ENCODE results near the gene PFDN2.

The PFDN2 gene

GRCh38 chr1:161100556-161100955 lies 17.3 kb downstream of the PFDN2 start:
- Histone ChIP-seq H3K4me1 (ENCODE audit: low read length) (peaks cover 14% of the 10 kb centered on the region), H3F3A (ENCODE audit: insufficient read depth, low read length) (peaks cover 26% of the 10 kb centered on the region), H3K9me2 (replicated peaks; ENCODE audit: insufficient read depth, low read length) (no peaks in the 10 kb centered on the region), H3K79me2 (ENCODE audit: low read length) (peaks cover 30% of the 10 kb centered on the region), H3K27ac (ENCODE audit: low read length) (no peak overlapping the region), H3K9me3 (replicated peaks; ENCODE audit: insufficient read depth, low read length) (no peaks in the 10 kb centered on the region), H4K20me1 (ENCODE audit: insufficient read depth, low read length) (0 out of 2 replicates have a peak, but pooled peaks cover 2% of the 10 kb centered on the region), H3K36me3 (replicated peaks; ENCODE audit: insufficient read depth, low read length) (peaks cover 4% of the 10 kb centered on the region; the same call in 1 of the 2 replicates), H3K27me3 (replicated peaks; ENCODE audit: insufficient read depth, low read length) (no peaks in the 10 kb centered on the region), H3K4me3 (ENCODE audit: low read length) (no peak overlapping the region), H2AFZ (ENCODE audit: low read length) (no peak overlapping the region), H3K9ac (ENCODE audit: low read length) (no peak overlapping the region), H3K4me2 (ENCODE audit: low read depth, low read length) (no peak overlapping the region)
- DNase-seq = no peak
- TF ChIP-seq EZH2 (optimal IDR thresholded peaks at IDR 0.05; ENCODE audit: low read depth, low read length) = no peak
- TF ChIP-seq CTCF (IDR thresholded peaks at IDR 0.05; ENCODE audit: low read length) = no peak
- no peak for TF ChIP-seq EZH2phosphoT487 (IDR thresholded peaks at IDR 0.05; ENCODE audit: low read length)

GRCh38 chr1:161099090-161099802 lies 18.6 kb downstream of the PFDN2 start:
- Histone ChIP-seq H3K4me1 (ENCODE audit: low read length) (peaks cover 14% of the 10 kb centered on the region), H3K27me3 (replicated peaks; ENCODE audit: insufficient read depth, low read length) (no peaks in the 10 kb centered on the region), H3K27ac (ENCODE audit: low read length) (peak overlapping the region; percentile 67; the same call in 1 of the 2 replicates), H3K9me3 (replicated peaks; ENCODE audit: insufficient read depth, low read length) (no peaks in the 10 kb centered on the region), H3K9me2 (replicated peaks; ENCODE audit: insufficient read depth, low read length) (no peaks in the 10 kb centered on the region), H3K4me2 (ENCODE audit: low read depth, low read length) (peak overlapping the region; percentile 91), H3F3A (ENCODE audit: insufficient read depth, low read length) (peaks cover 26% of the 10 kb centered on the region), H4K20me1 (ENCODE audit: insufficient read depth, low read length) (no peaks in the 10 kb centered on the region), H3K36me3 (replicated peaks; ENCODE audit: insufficient read depth, low read length) (peaks cover 4% of the 10 kb centered on the region; the same call in 1 of the 2 replicates), H2AFZ (ENCODE audit: low read length) (peak overlapping the region; percentile 82; the same call in 1 of the 2 replicates), H3K9ac (ENCODE audit: low read length) (no peak overlapping the region; the same call in 1 of the 2 replicates), H3K79me2 (ENCODE audit: low read length) (peaks cover 16% of the 10 kb centered on the region), H3K4me3 (ENCODE audit: low read length) (peak overlapping the region; percentile 77)
- DNase-seq = no peak
- TF ChIP-seq EZH2phosphoT487 (IDR thresholded peaks at IDR 0.05; ENCODE audit: low read length) = no peak
- TF ChIP-seq EZH2 (optimal IDR thresholded peaks at IDR 0.05; ENCODE audit: low read depth, low read length) = no peak
- TF ChIP-seq CTCF (IDR thresholded peaks at IDR 0.05; ENCODE audit: low read length) = no peak

- H3K4me3 ChIP-seq (ENCODE audit: low read length) = peak within 1 kb of the TSS; percentile 77
- TF ChIP-seq EZH2 (optimal IDR thresholded peaks at IDR 0.05; ENCODE audit: low read depth, low read length) (no peak), EZH2phosphoT487 (IDR thresholded peaks at IDR 0.05; ENCODE audit: low read length) (no peak), CTCF (IDR thresholded peaks at IDR 0.05; ENCODE audit: low read length) (peak; percentile 7; the same call in 1 of the 2 replicates)
- H3K79me2 ChIP-seq (ENCODE audit: low read length) = peaks cover 9% of the 10 kb centered on the region
- peak within 1 kb of the TSS; percentile 55 for H3K9ac ChIP-seq (ENCODE audit: low read length)
- H3K4me2 ChIP-seq (ENCODE audit: low read depth, low read length) = peak within 1 kb of the TSS; percentile 91
- H3K9me3 ChIP-seq (replicated peaks; ENCODE audit: insufficient read depth, low read length) = no peaks in the 10 kb centered on the region
- H3K27me3 ChIP-seq (replicated peaks; ENCODE audit: insufficient read depth, low read length) = no peaks in the 10 kb centered on the region
- no peaks in the 10 kb centered on the region for H4K20me1 ChIP-seq (ENCODE audit: insufficient read depth, low read length)
- H3K27ac ChIP-seq (ENCODE audit: low read length) = peak within 1 kb of the TSS; percentile 67; the same call in 1 of the 2 replicates
- DNase-seq = peak; percentile 98
- peak within 1 kb of the TSS; percentile 82 for H2AFZ ChIP-seq (ENCODE audit: low read length)
- peaks cover 26% of the 10 kb centered on the region for H3F3A ChIP-seq (ENCODE audit: insufficient read depth, low read length)
- H3K36me3 ChIP-seq (replicated peaks; ENCODE audit: insufficient read depth, low read length) = peaks cover 4% of the 10 kb centered on the region; the same call in 1 of the 2 replicates
- peaks cover 14% of the 10 kb centered on the region for H3K4me1 ChIP-seq (ENCODE audit: low read length)
- no peaks in the 10 kb centered on the region for H3K9me2 ChIP-seq (replicated peaks; ENCODE audit: insufficient read depth, low read length)
Observed at GRCh38 chr1:161098210-161099068, 19.4 kb downstream of the PFDN2 start, which contains the start of gene KLHDC9. TSS of gene KLHDC9 (plus strand) at chr1:161098361. CDS start at chr1:161098536, 175 bp downstream.

All from MM.1S (cell line).